Liver (tissue), 9 donors: ENCODE measurements around the gene CFAP45. TPM values are rescaled to one million over a fixed set of nuclear protein-coding genes. Genes with fewer than 3 reads are reported as not detected.

ENCODE experiments used
- DNase-seq: peaks from one replicate; pipeline ENCODE4 v3.0.0-alpha.2; 2017; ENCODE audit warnings: low spot score
- H3K27ac ChIP-seq, 2 donors: one replicate each; pipeline ENCODE4 v1.7.0; 2013; ENCODE audit warnings: inconsistent platforms in 2 of 2, low read length in 2 of 2, control low read depth in 1 of 2, low read depth in 1 of 2, mild to moderate bottlenecking in 1 of 2
- H3K27me3 ChIP-seq, 4 donors: one replicate each; pipeline versions ENCODE4 v1.6.1 to v1.7.0; 2013; ENCODE audit warnings: low read length in 3 of 4, inconsistent platforms in 1 of 4, mild to moderate bottlenecking in 1 of 4, moderate library complexity in 1 of 4; ENCODE audit not compliant: control insufficient read depth in 4 of 4, insufficient read depth in 4 of 4
- H3K36me3 ChIP-seq, 4 donors: one replicate each; pipeline versions ENCODE4 v1.6.1 to v1.7.0; 2013; ENCODE audit warnings: low read length in 3 of 4, mild to moderate bottlenecking in 3 of 4, low read depth in 1 of 4, moderate library complexity in 1 of 4; ENCODE audit not compliant: control insufficient read depth in 4 of 4, insufficient read depth in 3 of 4
- H3K4me1 ChIP-seq, 4 donors: one replicate each; pipeline versions ENCODE4 v1.6.1 to v1.7.0; 2013; ENCODE audit warnings: low read length in 3 of 4, mild to moderate bottlenecking in 3 of 4, moderate library complexity in 1 of 4; ENCODE audit not compliant: control insufficient read depth in 4 of 4, insufficient read depth in 4 of 4
- H3K4me3 ChIP-seq, 3 donors: one replicate each; pipeline versions ENCODE4 v1.6.1 to v1.7.0; 2013; ENCODE audit warnings: low read length in 3 of 3, control low read depth in 1 of 3, low read depth in 1 of 3, mild to moderate bottlenecking in 1 of 3
- H3K9ac ChIP-seq, 2 donors: one replicate each; pipeline ENCODE4 v1.7.0; 2013; ENCODE audit warnings: low read length in 2 of 2, mild to moderate bottlenecking in 2 of 2, moderate library complexity in 2 of 2, control low read depth in 1 of 2, low read depth in 1 of 2
- H3K9me3 ChIP-seq, 4 donors: one replicate each; pipeline versions ENCODE4 v1.6.1 to v1.7.0; 2013; ENCODE audit warnings: low read length in 3 of 4; ENCODE audit not compliant: control insufficient read depth in 4 of 4
- EGR1 ChIP-seq, 2 donors: IDR thresholded peaks; 2 replicates each; pipeline ENCODE4 v1.6.1; 2016 to 2018; ENCODE audit warnings: antibody characterized with exemption in 2 of 2, low read depth in 2 of 2
- FOXA1 ChIP-seq: IDR thresholded peaks from 2 replicates; pipeline ENCODE4 v1.6.1; 2016; ENCODE audit warnings: antibody characterized with exemption
- FOXA2 ChIP-seq: IDR thresholded peaks from 2 replicates; pipeline ENCODE4 v1.6.1; 2016; ENCODE audit warnings: antibody characterized with exemption
- GABPA ChIP-seq, 2 donors: IDR thresholded peaks in 1 of 2; conservative IDR thresholded peaks in 1 of 2; 2 replicates each; pipeline ENCODE4 v1.6.1; 2016; ENCODE audit warnings: antibody characterized with exemption in 2 of 2, mild to moderate bottlenecking in 1 of 2, moderate library complexity in 1 of 2
- HNF4A ChIP-seq, 2 donors: conservative IDR thresholded peaks; 2 replicates each; pipeline ENCODE4 v1.6.1; 2016; ENCODE audit warnings: antibody characterized with exemption in 2 of 2, mild to moderate bottlenecking in 2 of 2
- HNF4G ChIP-seq: IDR thresholded peaks from 2 replicates; pipeline ENCODE4 v1.6.1; 2016; ENCODE audit warnings: antibody characterized with exemption
- JUND ChIP-seq, 2 donors: IDR thresholded peaks; 2 replicates each; pipeline ENCODE4 v1.6.1; 2016; ENCODE audit warnings: antibody characterized with exemption in 2 of 2
- NR2F2 ChIP-seq: IDR thresholded peaks from 2 replicates; pipeline ENCODE4 v1.6.1; 2016; ENCODE audit warnings: antibody characterized with exemption
- RAD21 ChIP-seq, 2 donors: IDR thresholded peaks; 2 replicates each; pipeline ENCODE4 v1.6.1; 2016; ENCODE audit warnings: antibody characterized with exemption in 2 of 2, mild to moderate bottlenecking in 2 of 2
- RXRA ChIP-seq, 2 donors: IDR thresholded peaks; 2 replicates each; pipeline ENCODE4 v1.6.1; 2017 to 2018; ENCODE audit warnings: antibody characterized with exemption in 2 of 2, mild to moderate bottlenecking in 1 of 2
- SP1 ChIP-seq: IDR thresholded peaks from 2 replicates; pipeline ENCODE4 v1.6.1; 2018; ENCODE audit warnings: antibody characterized with exemption, mild to moderate bottlenecking
- TAF1 ChIP-seq: conservative IDR thresholded peaks from 2 replicates; pipeline ENCODE4 v1.6.1; 2016; ENCODE audit warnings: antibody characterized with exemption, mild to moderate bottlenecking
- YY1 ChIP-seq: IDR thresholded peaks from 2 replicates; pipeline ENCODE4 v1.6.1; 2016; ENCODE audit warnings: antibody characterized with exemption, mild to moderate bottlenecking
- WGBS: extraction: QIAGEN DNeasy Blood & Tissue Kit; methylation state at CpG from one replicate; pipeline ENCODE4 v1.1.7; 2013; 5-methylcytosine and 5-hydroxymethylcytosine counted together
- polyA plus RNA-seq, 2 donors: library from polyadenylated mRNA; stranded (reverse) in 1 of 2; unstranded in 1 of 2; fragments of 200-250 nt in 1 of 2; fragments of >200 nt in 1 of 2; fragmentation: Nextera tagmentation in 1 of 2; extraction: Ambion mirVana in 1 of 2; gene quantifications; one replicate each; pipeline versions ENCODE4 v1.2.1 to v1.2.3, GENCODE V29; 2013 to 2015
- total RNA-seq, 2 donors: library from RNA; depleted of rRNA; stranded (reverse); fragments of >200 nt; gene quantifications; one replicate each; pipeline ENCODE4 v1.2.3, GENCODE V29; 2014
- TF ChIP-seq, protein P1 (sequence below): IDR thresholded peaks from 2 replicates; pipeline ENCODE4 v1.6.1; 2016; ENCODE audit warnings: antibody characterized with exemption
- TF ChIP-seq, protein P2 (sequence below): IDR thresholded peaks from 2 replicates; pipeline ENCODE4 v1.6.1; 2016; ENCODE audit warnings: antibody characterized with exemption, mild to moderate bottlenecking
- TF ChIP-seq, protein P3 (sequence below): IDR thresholded peaks from 2 replicates; pipeline ENCODE4 v1.6.1; 2016; ENCODE audit warnings: antibody characterized with exemption
- TF ChIP-seq, protein P4 (sequence below): fragments of 150-350 bp; IDR thresholded peaks from 2 replicates; pipeline ENCODE4 v1.5.1; 2017; ENCODE audit warnings: improper control_type of control experiment, low read depth, low read length; ENCODE audit not compliant: missing input control
- TF ChIP-seq, protein P5 (sequence below): IDR thresholded peaks from 2 replicates; pipeline ENCODE4 v1.6.1; 2016; ENCODE audit warnings: antibody characterized with exemption
- donor health status: healthy.
- donor health status: healthy.
- donor health status: healthy.
- donor health status: healthy.
- donor health status: healthy.

CFAP45 gene
- total and polyA plus RNA-seq, 4 donors, result 0.03 to 0.24 TPM; not detected in 2

DNA sequence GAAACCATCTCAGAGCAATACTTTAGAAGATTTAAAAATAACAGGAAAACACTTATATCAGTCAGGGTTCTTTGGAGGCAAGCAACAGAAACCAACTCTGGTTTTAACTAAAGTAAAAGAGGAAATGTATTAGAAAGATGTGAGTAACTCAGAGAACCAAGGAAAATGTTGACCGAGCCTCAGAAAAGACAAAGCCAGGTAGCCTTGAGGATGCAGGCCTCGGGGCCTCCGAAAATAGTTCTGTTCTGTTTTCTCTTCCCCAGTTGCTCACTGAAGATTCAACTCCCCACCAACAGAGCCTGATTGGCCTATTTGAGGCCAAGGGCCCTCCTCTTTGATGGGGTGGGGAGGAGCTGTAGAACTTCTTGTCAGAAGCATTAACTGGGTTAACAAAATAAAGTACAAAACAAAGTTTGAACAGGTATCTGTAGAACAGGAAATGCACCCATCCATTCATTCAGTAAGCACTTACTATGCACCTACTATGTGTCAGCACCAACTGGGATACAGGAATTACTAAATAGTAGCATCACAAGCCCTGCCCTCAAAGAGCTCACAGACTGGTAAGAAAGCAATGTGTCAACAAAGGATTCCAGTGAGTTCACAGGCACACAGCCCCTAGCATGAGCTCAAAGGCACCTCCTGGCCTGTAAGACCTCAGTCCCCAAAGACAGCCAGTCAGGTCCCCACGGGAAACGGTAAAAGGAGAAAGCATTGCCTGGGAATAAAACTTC lies 60.7 kb downstream of the CFAP45 start:
- WGBS, result 89% methylated on average over 5 of the region's 5 CpGs
- DNase-seq, result no peak
- Histone ChIP-seq H3K36me3 (no peaks in the 10 kb centered on the region), H3K9me3 (no peaks in the 10 kb centered on the region), H3K4me3 (no peak overlapping the region), H3K27me3 (no peaks in the 10 kb centered on the region), H3K4me1 (no peaks in the 10 kb centered on the region), H3K9ac (no peak overlapping the region), H3K27ac (no peak overlapping the region)
- TF ChIP-seq EGR1 (IDR thresholded peaks at IDR 0.05; ENCODE audit: low read depth in 2 of 2) (no peak), GABPA (IDR thresholded peaks at IDR 0.05 in 1 of 2, conservative IDR thresholded peaks at IDR 0.05 in 1 of 2) (no peak), FOXA1 (no peak), TAF1 (no peak), RAD21 (IDR thresholded peaks at IDR 0.05) (no peak), NR2F2 (no peak), HNF4G (no peak)
- TF ChIP-seq, protein P1, sequence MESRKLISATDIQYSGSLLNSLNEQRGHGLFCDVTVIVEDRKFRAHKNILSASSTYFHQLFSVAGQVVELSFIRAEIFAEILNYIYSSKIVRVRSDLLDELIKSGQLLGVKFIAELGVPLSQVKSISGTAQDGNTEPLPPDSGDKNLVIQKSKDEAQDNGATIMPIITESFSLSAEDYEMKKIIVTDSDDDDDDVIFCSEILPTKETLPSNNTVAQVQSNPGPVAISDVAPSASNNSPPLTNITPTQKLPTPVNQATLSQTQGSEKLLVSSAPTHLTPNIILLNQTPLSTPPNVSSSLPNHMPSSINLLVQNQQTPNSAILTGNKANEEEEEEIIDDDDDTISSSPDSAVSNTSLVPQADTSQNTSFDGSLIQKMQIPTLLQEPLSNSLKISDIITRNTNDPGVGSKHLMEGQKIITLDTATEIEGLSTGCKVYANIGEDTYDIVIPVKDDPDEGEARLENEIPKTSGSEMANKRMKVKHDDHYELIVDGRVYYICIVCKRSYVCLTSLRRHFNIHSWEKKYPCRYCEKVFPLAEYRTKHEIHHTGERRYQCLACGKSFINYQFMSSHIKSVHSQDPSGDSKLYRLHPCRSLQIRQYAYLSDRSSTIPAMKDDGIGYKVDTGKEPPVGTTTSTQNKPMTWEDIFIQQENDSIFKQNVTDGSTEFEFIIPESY, result no peak

DNA sequence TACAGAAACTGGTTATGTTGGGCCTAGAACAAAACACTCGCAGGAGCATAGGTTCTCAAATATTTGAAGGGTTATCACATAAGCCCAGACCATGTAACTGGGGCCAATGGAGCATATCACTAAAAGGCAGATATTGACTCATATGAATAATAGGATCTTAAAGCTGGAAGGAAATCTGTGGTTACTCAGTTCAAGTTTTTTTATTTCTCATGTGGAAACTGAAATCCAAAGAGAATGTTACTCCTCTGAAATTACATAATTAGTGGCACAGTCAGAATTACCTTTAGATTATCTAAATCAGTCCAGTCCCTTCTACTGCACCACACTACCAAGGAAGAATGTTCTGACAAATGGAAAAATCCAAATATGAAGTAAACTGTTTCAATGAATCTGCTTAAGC lies 61.2 kb downstream of the CFAP45 start:
- 90% methylated on average over 1 of the region's 1 CpG for WGBS
- no peak for DNase-seq
- Histone ChIP-seq H3K9me3 (no peaks in the 10 kb centered on the region), H3K27ac (no peak overlapping the region), H3K9ac (no peak overlapping the region), H3K4me1 (no peaks in the 10 kb centered on the region), H3K27me3 (no peaks in the 10 kb centered on the region), H3K36me3 (no peaks in the 10 kb centered on the region), H3K4me3 (no peak overlapping the region)
- TF ChIP-seq RAD21 (IDR thresholded peaks at IDR 0.05), result no peak
- TF ChIP-seq RXRA (IDR thresholded peaks at IDR 0.05), result no peak
- no peak for TF ChIP-seq NR2F2
- TF ChIP-seq YY1, result no peak
- no peak for TF ChIP-seq HNF4A (conservative IDR thresholded peaks at IDR 0.05)
- no peak for TF ChIP-seq JUND (IDR thresholded peaks at IDR 0.05)
- TF ChIP-seq, protein P2, sequence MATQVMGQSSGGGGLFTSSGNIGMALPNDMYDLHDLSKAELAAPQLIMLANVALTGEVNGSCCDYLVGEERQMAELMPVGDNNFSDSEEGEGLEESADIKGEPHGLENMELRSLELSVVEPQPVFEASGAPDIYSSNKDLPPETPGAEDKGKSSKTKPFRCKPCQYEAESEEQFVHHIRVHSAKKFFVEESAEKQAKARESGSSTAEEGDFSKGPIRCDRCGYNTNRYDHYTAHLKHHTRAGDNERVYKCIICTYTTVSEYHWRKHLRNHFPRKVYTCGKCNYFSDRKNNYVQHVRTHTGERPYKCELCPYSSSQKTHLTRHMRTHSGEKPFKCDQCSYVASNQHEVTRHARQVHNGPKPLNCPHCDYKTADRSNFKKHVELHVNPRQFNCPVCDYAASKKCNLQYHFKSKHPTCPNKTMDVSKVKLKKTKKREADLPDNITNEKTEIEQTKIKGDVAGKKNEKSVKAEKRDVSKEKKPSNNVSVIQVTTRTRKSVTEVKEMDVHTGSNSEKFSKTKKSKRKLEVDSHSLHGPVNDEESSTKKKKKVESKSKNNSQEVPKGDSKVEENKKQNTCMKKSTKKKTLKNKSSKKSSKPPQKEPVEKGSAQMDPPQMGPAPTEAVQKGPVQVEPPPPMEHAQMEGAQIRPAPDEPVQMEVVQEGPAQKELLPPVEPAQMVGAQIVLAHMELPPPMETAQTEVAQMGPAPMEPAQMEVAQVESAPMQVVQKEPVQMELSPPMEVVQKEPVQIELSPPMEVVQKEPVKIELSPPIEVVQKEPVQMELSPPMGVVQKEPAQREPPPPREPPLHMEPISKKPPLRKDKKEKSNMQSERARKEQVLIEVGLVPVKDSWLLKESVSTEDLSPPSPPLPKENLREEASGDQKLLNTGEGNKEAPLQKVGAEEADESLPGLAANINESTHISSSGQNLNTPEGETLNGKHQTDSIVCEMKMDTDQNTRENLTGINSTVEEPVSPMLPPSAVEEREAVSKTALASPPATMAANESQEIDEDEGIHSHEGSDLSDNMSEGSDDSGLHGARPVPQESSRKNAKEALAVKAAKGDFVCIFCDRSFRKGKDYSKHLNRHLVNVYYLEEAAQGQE, result no peak
- TF ChIP-seq, protein P3, sequence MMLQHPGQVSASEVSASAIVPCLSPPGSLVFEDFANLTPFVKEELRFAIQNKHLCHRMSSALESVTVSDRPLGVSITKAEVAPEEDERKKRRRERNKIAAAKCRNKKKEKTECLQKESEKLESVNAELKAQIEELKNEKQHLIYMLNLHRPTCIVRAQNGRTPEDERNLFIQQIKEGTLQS, result no peak
- TF ChIP-seq, protein P1, result no peak
- TF ChIP-seq EGR1 (IDR thresholded peaks at IDR 0.05; ENCODE audit: low read depth in 2 of 2), result no peak
- TF ChIP-seq SP1, result no peak
- TF ChIP-seq, protein P4, sequence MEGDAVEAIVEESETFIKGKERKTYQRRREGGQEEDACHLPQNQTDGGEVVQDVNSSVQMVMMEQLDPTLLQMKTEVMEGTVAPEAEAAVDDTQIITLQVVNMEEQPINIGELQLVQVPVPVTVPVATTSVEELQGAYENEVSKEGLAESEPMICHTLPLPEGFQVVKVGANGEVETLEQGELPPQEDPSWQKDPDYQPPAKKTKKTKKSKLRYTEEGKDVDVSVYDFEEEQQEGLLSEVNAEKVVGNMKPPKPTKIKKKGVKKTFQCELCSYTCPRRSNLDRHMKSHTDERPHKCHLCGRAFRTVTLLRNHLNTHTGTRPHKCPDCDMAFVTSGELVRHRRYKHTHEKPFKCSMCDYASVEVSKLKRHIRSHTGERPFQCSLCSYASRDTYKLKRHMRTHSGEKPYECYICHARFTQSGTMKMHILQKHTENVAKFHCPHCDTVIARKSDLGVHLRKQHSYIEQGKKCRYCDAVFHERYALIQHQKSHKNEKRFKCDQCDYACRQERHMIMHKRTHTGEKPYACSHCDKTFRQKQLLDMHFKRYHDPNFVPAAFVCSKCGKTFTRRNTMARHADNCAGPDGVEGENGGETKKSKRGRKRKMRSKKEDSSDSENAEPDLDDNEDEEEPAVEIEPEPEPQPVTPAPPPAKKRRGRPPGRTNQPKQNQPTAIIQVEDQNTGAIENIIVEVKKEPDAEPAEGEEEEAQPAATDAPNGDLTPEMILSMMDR, result no peak
- TF ChIP-seq FOXA2, result no peak
- TF ChIP-seq TAF1, result no peak
- TF ChIP-seq GABPA (IDR thresholded peaks at IDR 0.05 in 1 of 2, conservative IDR thresholded peaks at IDR 0.05 in 1 of 2), result no peak
- TF ChIP-seq, protein P5, sequence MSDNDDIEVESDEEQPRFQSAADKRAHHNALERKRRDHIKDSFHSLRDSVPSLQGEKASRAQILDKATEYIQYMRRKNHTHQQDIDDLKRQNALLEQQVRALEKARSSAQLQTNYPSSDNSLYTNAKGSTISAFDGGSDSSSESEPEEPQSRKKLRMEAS, result no peak
- TF ChIP-seq HNF4G, result no peak
- TF ChIP-seq FOXA1, result no peak
